Spleen (tissue), 7 donors: ENCODE results near the gene PHOSPHO1.

Experiments used
- POLR2AphosphoS5 ChIP-seq, 3 donors: sonication (generic); formaldehyde crosslinking; IDR thresholded peaks; one replicate each; pipeline ENCODE4 v1.5.1; 2017; ENCODE audit warnings: antibody characterized with exemption in 3 of 3
- TF ChIP-seq, protein P1 (sequence below), 11 experiments: fragments of 200-600 bp in 7 of 11; fragments of 450-650 bp in 4 of 11; sonication (generic) in 4 of 11; IDR thresholded peaks in 8 of 11; conservative IDR thresholded peaks in 3 of 11; 1 replicate in 7 of 11; 2 replicates in 4 of 11; pipeline versions ENCODE4 v1.4.0 to v1.8.0; 2016 to 2021; ENCODE audit warnings: antibody characterized with exemption in 11 of 11, inconsistent platforms in 4 of 11, mild to moderate bottlenecking in 1 of 11
- donor health status: DM: no; HTN: no; CAD: no; lungs with moderate emphysema.
- donor health status: DM: no; HTN: no; CAD: no.
- donor health status: DM: no; HTN: no; CAD: no.

DNA sequence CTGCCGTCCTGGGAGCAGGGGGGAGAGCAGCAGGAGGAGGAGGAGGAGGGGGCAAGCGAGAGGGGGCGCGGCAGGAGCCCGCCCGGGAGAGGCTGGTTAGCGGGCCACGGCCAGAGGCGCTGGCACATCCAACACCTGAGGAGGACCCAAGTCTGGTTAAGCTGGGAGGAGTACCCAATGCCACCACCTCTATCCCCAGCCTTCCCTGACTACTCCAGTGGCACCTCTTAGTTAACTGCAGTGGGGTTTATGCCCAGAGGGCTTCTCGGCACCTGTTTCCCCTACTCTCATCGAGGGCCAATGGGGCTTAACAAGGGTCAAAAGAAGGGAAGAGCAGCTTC, 5.6 kb downstream of the PHOSPHO1 start:
- TF ChIP-seq, protein P1, sequence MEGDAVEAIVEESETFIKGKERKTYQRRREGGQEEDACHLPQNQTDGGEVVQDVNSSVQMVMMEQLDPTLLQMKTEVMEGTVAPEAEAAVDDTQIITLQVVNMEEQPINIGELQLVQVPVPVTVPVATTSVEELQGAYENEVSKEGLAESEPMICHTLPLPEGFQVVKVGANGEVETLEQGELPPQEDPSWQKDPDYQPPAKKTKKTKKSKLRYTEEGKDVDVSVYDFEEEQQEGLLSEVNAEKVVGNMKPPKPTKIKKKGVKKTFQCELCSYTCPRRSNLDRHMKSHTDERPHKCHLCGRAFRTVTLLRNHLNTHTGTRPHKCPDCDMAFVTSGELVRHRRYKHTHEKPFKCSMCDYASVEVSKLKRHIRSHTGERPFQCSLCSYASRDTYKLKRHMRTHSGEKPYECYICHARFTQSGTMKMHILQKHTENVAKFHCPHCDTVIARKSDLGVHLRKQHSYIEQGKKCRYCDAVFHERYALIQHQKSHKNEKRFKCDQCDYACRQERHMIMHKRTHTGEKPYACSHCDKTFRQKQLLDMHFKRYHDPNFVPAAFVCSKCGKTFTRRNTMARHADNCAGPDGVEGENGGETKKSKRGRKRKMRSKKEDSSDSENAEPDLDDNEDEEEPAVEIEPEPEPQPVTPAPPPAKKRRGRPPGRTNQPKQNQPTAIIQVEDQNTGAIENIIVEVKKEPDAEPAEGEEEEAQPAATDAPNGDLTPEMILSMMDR (IDR thresholded peaks at IDR 0.05 in 8 of 11, conservative IDR thresholded peaks at IDR 0.05 in 3 of 11) = no peak
- no peak for TF ChIP-seq POLR2AphosphoS5 (IDR thresholded peaks at IDR 0.05)
